Gastrocnemius medialis (tissue), 4 donors: ENCODE results near the gene GATC.

Experiments
- POLR2A ChIP-seq, 2 donors: fragments of 450-650 bp; IDR thresholded peaks; one replicate each; pipeline ENCODE4 v1.6.1; 2017; ENCODE audit warnings: antibody characterized with exemption in 2 of 2, mild to moderate bottlenecking in 2 of 2, moderate library complexity in 2 of 2
- TF ChIP-seq, protein P1 (sequence below), 5 experiments: fragments of 450-650 bp in 3 of 5; fragments of 200-600 bp in 2 of 5; sonication (generic) in 2 of 5; IDR thresholded peaks in 4 of 5; conservative IDR thresholded peaks in 1 of 5; 1 replicate in 4 of 5; 2 replicates in 1 of 5; pipeline ENCODE4 v1.5.1; 2016 to 2019; ENCODE audit warnings: antibody characterized with exemption in 5 of 5, mild to moderate bottlenecking in 3 of 5, moderate library complexity in 3 of 5

DNA sequence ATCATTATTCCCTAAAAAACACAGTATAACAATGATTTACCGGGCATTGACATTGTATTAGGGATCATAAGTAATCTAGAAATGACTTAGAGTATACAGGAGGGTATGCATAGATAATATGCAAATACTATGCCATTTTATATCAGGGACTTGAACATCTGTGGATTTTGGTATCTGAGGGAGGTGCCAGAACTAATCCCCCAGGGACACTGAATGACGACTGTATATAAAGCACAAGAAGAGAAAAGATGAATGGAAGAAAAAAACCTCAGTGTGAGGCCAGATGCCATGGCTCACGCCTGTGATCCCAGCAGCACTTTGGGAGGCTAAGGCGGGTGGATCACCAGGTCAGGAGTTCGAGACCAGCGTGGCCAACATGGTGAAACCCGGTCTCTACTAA is 33.8 kb upstream of the GATC start:
- TF ChIP-seq, protein P1, sequence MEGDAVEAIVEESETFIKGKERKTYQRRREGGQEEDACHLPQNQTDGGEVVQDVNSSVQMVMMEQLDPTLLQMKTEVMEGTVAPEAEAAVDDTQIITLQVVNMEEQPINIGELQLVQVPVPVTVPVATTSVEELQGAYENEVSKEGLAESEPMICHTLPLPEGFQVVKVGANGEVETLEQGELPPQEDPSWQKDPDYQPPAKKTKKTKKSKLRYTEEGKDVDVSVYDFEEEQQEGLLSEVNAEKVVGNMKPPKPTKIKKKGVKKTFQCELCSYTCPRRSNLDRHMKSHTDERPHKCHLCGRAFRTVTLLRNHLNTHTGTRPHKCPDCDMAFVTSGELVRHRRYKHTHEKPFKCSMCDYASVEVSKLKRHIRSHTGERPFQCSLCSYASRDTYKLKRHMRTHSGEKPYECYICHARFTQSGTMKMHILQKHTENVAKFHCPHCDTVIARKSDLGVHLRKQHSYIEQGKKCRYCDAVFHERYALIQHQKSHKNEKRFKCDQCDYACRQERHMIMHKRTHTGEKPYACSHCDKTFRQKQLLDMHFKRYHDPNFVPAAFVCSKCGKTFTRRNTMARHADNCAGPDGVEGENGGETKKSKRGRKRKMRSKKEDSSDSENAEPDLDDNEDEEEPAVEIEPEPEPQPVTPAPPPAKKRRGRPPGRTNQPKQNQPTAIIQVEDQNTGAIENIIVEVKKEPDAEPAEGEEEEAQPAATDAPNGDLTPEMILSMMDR (IDR thresholded peaks at IDR 0.05 in 4 of 5, conservative IDR thresholded peaks at IDR 0.05 in 1 of 5) = no peak
- TF ChIP-seq POLR2A (IDR thresholded peaks at IDR 0.05) = no peak
